8988T (cell line): Measurements from ENCODE around the gene SKIC2.
"Not testable (repeated sequence)": the region's sequence is repeated elsewhere in the genome, so short reads cannot be mapped to it uniquely, and the experiment has no call there.

ENCODE experiments used
- DNase-seq: peaks from one replicate; pipeline ENCODE4 v3.0.0; 2011

Gene SKIC2

DNA sequence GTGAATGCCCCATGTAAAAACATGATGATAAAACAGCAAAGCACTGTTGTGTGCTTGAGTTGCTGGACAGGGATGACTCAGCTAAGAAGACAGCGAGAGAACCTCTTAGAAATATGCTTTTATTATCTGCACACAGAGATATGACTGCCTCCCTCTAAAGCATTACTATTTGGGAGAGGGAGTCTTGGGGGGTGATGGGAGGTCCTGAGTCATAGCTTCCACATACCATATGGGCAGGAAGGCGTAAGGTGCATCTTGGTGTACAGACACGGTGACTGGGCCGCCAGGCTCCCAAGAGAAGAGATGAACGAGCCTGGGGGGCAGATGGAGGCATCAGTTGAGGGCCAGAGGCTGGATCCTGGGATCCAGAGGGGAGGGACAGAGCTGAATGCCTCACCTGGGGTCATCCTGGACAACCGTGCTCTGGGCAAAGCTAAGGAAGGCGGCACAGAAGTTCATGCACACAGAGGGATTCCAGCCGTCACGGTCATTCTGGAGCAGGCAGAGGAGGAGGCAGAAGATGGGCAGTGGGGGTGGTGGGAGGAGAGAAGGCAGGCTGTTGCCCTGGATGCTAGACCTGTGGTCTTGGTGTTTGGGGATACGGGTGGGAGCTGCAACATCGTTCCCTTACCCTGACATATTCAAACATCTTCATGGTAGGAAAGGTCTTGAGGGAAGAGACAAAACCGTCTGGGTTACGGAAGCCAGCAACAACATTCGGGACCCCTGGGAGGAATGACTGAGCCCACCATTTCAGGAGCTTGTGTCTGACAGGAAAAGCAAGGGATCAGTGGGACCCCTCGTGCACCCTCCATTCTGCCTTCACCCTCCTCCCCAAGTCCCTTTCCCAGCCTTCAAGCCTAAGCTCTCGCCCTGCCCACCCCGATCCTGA, 11.0 kb downstream of the SKIC2 start:
- DNase-seq: no peak

GRCh38 chr6:31970604-31971271, 11.8 kb downstream of the SKIC2 start:
- DNase-seq: no peak

DNA sequence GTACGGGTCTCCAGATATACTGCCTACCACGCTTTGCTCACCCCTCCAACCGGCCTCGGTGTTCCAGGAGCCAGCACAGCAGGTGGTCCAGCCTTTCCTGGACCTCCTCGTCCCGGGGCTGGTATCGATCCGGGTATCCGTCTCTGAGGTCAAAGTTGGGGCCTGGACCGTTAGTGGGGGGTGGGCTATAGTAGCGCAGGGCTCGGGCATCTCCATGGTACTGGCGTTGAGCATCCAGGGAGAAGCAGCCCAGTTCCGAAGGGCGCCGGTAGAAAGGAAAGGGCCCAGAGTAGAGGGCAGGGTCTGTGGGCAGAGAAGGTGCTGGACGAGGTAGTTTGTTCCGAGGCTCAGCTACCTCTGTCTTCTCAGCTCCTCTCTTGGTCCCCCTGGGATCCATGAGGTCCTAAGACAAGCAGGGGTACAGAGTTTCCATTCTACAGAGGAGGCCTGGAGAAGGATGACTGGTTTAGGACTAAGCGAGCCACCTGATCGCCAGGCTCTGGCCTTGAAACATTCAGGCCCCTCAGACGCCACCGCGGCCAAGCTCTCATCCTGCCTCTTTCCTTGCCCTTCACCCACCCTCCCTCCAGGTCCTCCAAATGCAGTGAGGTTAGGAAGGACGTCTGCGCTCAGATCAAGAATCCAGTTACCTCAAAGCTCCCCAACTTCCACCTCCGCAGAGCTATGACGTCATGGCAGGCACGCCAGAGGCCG, 12.5 kb downstream of the SKIC2 start:
- no peak for DNase-seq

- DNase-seq: peak; percentile 98
Measured at GRCh38 chr6:31971993-31972708, 13.2 kb downstream of the SKIC2 start, which contains the start of gene DXO. Gene DXO (minus strand): TSS chr6:31972138. CDS start chr6:31971675, 463 bp downstream.

DNA sequence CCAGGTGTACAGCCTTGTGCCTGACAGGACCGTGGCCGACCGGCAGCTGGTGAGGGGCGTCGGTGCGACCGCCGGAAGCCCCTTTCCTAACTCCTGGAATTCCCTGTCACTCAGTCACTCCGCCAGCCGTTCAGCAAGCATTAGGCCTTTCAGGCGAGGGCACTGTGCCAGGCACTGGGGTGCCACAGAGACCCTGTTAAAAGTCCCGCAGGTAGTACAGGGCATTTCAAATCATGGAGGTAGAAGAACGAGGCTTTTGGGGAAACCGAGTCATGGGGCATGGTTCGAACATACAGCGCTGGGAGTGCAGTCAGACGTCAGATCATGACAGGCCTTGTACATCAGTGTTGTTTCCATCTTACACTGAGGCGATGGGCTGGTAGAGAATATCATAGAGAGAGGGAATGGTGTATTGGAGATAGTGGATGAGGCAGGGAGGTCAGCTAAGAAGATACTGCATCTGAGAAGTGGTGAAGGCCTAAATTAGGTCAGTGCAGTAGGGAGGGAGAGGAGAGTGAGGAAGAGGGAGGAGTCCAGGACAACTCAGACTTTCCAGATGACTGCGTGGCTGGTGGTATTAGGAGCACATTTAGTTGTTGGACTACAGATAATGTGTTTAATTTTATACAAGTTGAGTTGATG, 13.9 kb downstream of the SKIC2 start:
- no peak for DNase-seq

GRCh38 chr6:31976065-31976464, 17.1 kb downstream of the SKIC2 start:
- DNase-seq: not testable (repeated sequence)

DNA sequence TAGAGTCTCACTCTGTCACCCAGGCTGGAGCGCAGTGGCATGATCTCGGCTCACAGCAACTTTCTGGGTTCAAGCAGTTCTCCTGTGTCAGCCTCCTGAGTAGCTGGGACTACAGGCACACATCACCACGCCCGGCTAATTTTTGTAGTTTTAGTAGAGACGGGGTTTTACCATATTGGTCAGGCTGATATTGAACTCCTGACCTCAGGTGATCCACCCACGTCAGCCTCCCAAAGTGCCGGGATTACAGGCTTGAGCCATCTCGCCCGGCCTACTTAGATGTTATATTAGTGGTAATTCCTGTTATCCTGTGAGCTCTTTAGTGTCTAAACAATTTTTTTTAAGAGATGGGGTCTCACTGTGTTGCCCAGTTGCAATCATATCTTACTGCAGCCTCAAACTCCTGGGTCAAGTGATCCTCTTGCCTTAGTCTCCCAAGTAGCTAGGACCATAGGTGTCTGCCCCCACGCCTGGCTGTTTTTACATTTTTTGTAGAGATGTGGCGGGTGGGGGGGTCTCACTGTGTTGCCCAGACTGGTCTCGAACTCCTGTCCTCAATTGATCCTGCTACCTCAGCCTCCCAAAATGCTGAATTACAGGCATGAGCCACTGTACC, 18.9 kb downstream of the SKIC2 start:
- DNase-seq: no peak

GRCh38 chr6:31978831-31979230, 19.9 kb downstream of the SKIC2 start:
- no peak for DNase-seq

DNA sequence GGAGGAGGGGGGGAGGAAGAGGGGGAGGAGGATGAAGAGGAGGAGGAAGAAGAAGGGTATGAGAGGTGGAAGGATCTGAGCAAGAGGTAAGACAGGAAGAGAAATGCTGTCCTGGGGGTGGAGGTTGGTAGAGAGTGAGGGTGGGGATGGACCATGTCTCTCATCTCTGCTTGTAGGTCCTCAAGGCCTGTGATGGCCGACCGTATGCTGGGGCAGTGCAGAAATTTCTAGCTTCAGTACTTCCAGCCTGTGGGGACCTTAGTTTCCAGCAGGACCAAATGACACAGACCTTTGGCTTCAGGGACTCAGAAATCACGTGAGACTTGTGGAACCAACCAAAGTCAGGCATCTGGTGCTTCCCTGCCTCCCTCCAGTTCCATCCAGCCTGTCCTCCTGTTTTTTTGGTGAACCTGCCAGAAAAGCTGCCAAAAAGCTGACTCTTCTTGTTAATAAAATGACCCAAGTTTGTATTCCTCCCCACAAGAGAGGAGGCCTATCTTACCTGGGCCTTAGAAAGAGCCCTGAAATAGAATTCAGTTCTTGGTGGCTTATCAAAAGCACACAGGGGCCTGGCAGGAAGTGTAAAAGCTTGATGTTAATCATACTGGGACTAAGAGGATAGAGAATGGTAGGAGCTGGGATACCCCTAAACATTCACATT, 20.4 kb downstream of the SKIC2 start:
- no peak for DNase-seq

GRCh38 chr6:31980195-31980876, 21.4 kb downstream of the SKIC2 start:
- not testable (repeated sequence) for DNase-seq

- not testable (repeated sequence) for DNase-seq
Measured at GRCh38 chr6:31980998-31981397, 22.0 kb downstream of the SKIC2 start.

- not testable (repeated sequence) for DNase-seq
Measured at GRCh38 chr6:31981744-31982143, 22.8 kb downstream of the SKIC2 start, which contains the start of gene C4A. Gene C4A (plus strand): TSS chr6:31982057. CDS start chr6:31982108, 51 bp downstream.

GRCh38 chr6:31989363-31989762, 30.4 kb downstream of the SKIC2 start:
- not testable (repeated sequence) for DNase-seq

DNA sequence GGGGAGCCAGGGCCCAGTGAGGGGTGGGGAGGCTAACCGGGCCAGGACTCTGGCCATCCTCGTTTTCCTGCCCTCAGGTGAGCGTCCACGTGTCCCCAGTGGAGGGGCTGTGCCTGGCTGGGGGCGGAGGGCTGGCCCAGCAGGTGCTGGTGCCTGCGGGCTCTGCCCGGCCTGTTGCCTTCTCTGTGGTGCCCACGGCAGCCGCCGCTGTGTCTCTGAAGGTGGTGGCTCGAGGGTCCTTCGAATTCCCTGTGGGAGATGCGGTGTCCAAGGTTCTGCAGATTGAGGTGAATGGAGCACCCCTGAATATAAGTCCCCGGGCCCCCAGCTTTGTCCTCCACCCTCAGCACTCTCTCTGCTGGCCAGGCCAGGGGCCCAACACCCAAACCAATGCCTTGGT, 35.4 kb downstream of the SKIC2 start:
- DNase-seq: not testable (repeated sequence)

GRCh38 chr6:31996385-31996784, 37.4 kb downstream of the SKIC2 start:
- DNase-seq: not testable (repeated sequence)

GRCh38 chr6:32002546-32003268, 43.7 kb downstream of the SKIC2 start:
- not testable (repeated sequence) for DNase-seq

DNA sequence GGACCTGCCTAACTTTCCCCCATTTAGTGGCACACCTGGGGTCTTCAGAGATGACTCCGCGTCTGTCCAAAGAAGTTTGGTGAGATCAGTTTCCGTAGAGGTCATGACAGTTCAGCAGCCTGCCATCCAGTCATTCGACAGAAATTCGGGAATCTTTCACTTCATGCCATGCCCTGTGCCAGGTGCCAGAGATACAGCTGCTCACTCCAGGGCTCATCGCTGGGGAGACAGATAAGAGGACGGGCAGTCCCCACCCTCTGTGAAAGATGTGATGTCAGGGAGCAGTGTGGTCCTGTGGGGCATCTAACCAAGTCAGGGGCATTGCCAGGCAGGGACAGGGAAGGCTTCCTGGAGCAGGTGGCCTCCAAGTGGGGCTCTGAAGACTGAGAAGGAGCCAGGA, 44.3 kb downstream of the SKIC2 start:
- not testable (repeated sequence) for DNase-seq

DNA sequence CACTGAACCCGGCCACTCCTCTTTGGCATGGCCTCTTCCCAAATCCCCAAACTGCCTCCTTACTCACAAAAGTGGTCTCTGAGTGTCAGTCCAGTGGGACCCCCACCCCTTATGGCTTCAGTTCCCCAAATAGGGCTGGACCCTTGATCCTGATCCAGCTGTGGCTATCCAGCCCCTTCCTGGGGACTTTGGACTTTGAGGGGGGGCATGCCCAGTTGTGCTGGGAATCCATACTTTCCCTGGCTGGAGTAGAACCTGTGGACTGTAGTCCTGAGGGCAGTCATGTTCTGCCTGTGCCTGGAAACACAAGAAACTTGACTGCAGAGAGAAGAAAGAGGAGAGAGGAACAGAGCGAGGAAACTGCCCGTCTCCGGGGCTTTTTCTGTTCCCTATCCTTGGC, 45.4 kb downstream of the SKIC2 start:
- DNase-seq: not testable (repeated sequence)

DNA sequence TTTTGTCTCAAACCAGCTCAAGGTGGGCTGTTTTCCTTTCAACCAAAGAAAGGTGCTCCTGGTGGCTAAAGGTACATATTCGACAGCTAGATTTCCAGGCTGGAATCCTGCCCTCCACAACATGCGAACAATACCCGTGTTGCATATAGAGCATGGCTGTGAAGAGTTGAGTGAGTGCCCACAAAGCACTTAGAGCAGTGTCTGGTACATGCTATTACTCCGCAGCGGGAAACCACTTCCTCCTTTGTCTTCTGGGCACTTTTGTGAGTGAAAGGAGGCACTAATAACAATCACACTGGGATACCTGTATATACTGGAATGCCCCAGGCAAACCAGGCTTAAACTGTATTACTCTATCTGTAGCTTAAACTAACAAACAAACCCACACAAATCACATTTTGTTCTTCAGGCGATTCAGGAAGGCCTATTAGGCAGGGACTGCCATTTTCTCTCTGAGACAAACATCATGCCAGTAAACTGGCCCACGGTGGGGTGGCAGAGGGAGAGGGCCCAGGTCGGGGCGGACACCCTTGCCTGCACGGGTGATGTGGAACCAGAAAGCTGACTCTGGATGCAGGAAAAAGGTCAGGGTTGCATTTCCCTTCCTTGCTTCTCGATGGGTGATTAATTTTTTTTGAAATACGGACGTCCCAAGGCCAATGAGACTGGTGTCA, 46.0 kb downstream of the SKIC2 start:
- DNase-seq: not testable (repeated sequence)
